Measurements from ENCODE around the gene SIRPB2. TPM values are rescaled to one million over a fixed set of nuclear protein-coding genes. Genes with fewer than 3 reads are reported as not detected.
"Not testable (repeated sequence)": the region's sequence is repeated elsewhere in the genome, so short reads cannot be mapped to it uniquely, and the experiment has no call there.

SIRPB2 gene
- total RNA-seq, 1 experiment from 2014 or later: not detected

- Histone ChIP-seq H3K4me3 (no peak overlapping the region), H3K36me3 (no peaks in the 10 kb centered on the region), H3K27me3 (no peaks in the 10 kb centered on the region), H3K9me3 (no peaks in the 10 kb centered on the region)
- DNase-seq: no peak
Observed at GRCh38 chr20:1507276-1507675, 16.1 kb upstream of the SIRPB2 start.

GRCh38 chr20:1505871-1506270 lies 14.7 kb upstream of the SIRPB2 start:
- Histone ChIP-seq H3K9me3 (no peaks in the 10 kb centered on the region), H3K36me3 (no peaks in the 10 kb centered on the region), H3K4me3 (no peak overlapping the region), H3K27me3 (no peaks in the 10 kb centered on the region)
- DNase-seq: no peak

GRCh38 chr20:1505361-1505760 lies 14.1 kb upstream of the SIRPB2 start:
- no peak overlapping the region for H3K4me3 ChIP-seq
- DNase-seq: peak; percentile 38
- no peaks in the 10 kb centered on the region for H3K9me3 ChIP-seq

GRCh38 chr20:1503564-1504227 lies 12.5 kb upstream of the SIRPB2 start:
- Histone ChIP-seq H3K9me3 (no peaks in the 10 kb centered on the region), H3K27me3 (no peaks in the 10 kb centered on the region), H3K4me3 (no peak overlapping the region), H3K36me3 (no peaks in the 10 kb centered on the region)
- peak; percentile 73 for DNase-seq

More at GRCh38 chr20:1505361-1505760, 14.1 kb upstream of the SIRPB2 start:
- Histone ChIP-seq H3K36me3 (no peaks in the 10 kb centered on the region), H3K27me3 (no peaks in the 10 kb centered on the region)

GRCh38 chr20:1500496-1500895 lies 9.3 kb upstream of the SIRPB2 start:
- no peaks in the 10 kb centered on the region for H3K27me3 ChIP-seq
- no peaks in the 10 kb centered on the region for H3K9me3 ChIP-seq
- H3K36me3 ChIP-seq: no peaks in the 10 kb centered on the region
- DNase-seq: no peak
- no peak overlapping the region for H3K4me3 ChIP-seq

- Histone ChIP-seq H3K9me3 (no peaks in the 10 kb centered on the region), H3K36me3 (no peaks in the 10 kb centered on the region), H3K4me3 (no peak overlapping the region), H3K27me3 (no peaks in the 10 kb centered on the region)
- no peak for DNase-seq
Observed at GRCh38 chr20:1499528-1500420, 8.6 kb upstream of the SIRPB2 start.

- DNase-seq, H3K36me3 ChIP-seq, H3K27me3 ChIP-seq, H3K9me3 ChIP-seq, H3K4me3 ChIP-seq: not testable (repeated sequence)
Observed at GRCh38 chr20:1497371-1497770, 6.2 kb upstream of the SIRPB2 start.

GRCh38 chr20:1496930-1497329 lies 5.7 kb upstream of the SIRPB2 start:
- no peak overlapping the region for H3K4me3 ChIP-seq
- H3K27me3 ChIP-seq: no peaks in the 10 kb centered on the region
- DNase-seq: no peak
- H3K36me3 ChIP-seq: no peaks in the 10 kb centered on the region
- no peaks in the 10 kb centered on the region for H3K9me3 ChIP-seq

- DNase-seq: no peak
- Histone ChIP-seq H3K36me3 (no peaks in the 10 kb centered on the region), H3K27me3 (no peaks in the 10 kb centered on the region), H3K4me3 (no peak overlapping the region), H3K9me3 (no peaks in the 10 kb centered on the region)
Observed at GRCh38 chr20:1494436-1494835, 3.2 kb upstream of the SIRPB2 start.

- Histone ChIP-seq H3K27me3 (no peaks in the 10 kb centered on the region), H3K4me3 (no peak overlapping the region), H3K9me3 (no peaks in the 10 kb centered on the region), H3K36me3 (no peaks in the 10 kb centered on the region)
- DNase-seq: no peak
Observed at GRCh38 chr20:1493536-1493935, 2.3 kb upstream of the SIRPB2 start.

- no peaks in the 10 kb centered on the region for H3K27me3 ChIP-seq
- no peaks in the 10 kb centered on the region for H3K9me3 ChIP-seq
- no peak overlapping the region for H3K4me3 ChIP-seq
- no peak for DNase-seq
- H3K36me3 ChIP-seq: no peaks in the 10 kb centered on the region
Observed at GRCh38 chr20:1491860-1492642, 831 bp upstream of the SIRPB2 start.

GRCh38 chr20:1490643-1491195 lies 501 bp downstream of the SIRPB2 start:
- H3K4me3 ChIP-seq: no peak overlapping the region
- H3K9me3 ChIP-seq: no peaks in the 10 kb centered on the region
- no peaks in the 10 kb centered on the region for H3K36me3 ChIP-seq
- no peak for DNase-seq
- no peaks in the 10 kb centered on the region for H3K27me3 ChIP-seq

- Histone ChIP-seq H3K4me3 (no peak overlapping the region), H3K36me3 (no peaks in the 10 kb centered on the region), H3K9me3 (no peaks in the 10 kb centered on the region), H3K27me3 (no peaks in the 10 kb centered on the region)
- DNase-seq: peak; percentile 38
Observed at GRCh38 chr20:1489764-1490436, 1.3 kb downstream of the SIRPB2 start.

- H3K36me3 ChIP-seq: no peaks in the 10 kb centered on the region
- H3K9me3 ChIP-seq: no peaks in the 10 kb centered on the region
- no peaks in the 10 kb centered on the region for H3K27me3 ChIP-seq
- DNase-seq: no peak
- no peak overlapping the region for H3K4me3 ChIP-seq
Observed at GRCh38 chr20:1489325-1489724, 1.9 kb downstream of the SIRPB2 start.

GRCh38 chr20:1486566-1486965 lies 4.7 kb downstream of the SIRPB2 start:
- Histone ChIP-seq H3K4me3 (no peak overlapping the region), H3K36me3 (no peaks in the 10 kb centered on the region), H3K27me3 (no peaks in the 10 kb centered on the region), H3K9me3 (no peaks in the 10 kb centered on the region)
- no peak for DNase-seq

- Histone ChIP-seq H3K36me3 (no peaks in the 10 kb centered on the region), H3K9me3 (no peaks in the 10 kb centered on the region), H3K27me3 (no peaks in the 10 kb centered on the region), H3K4me3 (no peak overlapping the region)
- DNase-seq: no peak
Observed at GRCh38 chr20:1484438-1485116, 6.6 kb downstream of the SIRPB2 start.
